ENCODE data around the gene DRAM1.
"Not testable (repeated sequence)": the region's sequence is repeated elsewhere in the genome, so short reads cannot be mapped to it uniquely, and the experiment has no call there.

DRAM1 gene

DNA sequence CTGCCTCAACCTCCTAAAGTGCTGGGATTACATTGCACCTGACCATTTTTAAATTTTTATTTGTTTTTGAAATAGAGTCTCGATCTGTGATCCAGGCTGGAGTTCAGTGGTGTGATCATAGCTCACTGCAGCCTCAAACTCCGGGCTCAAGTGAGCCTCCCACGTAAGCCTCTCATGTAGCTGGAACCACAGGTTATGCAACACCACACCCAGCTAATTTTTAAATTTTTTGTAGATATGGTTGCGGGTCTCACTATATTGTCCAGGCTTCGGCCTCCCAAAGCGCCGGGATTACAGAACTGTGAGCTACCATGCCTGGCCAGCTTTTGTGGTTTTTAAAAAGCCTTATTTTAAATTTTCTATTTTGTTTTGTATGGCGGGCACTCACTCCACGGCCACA, 2.2 kb upstream of the DRAM1 start:
- H3K36me3 Mint-ChIP-seq (ENCODE audit: low read depth): no peaks in the 10 kb centered on the region
- no peak overlapping the region for H3K4me3 Mint-ChIP-seq
- peaks cover 8% of the 10 kb centered on the region for H3K4me1 Mint-ChIP-seq (ENCODE audit: low read depth)
- no peaks in the 10 kb centered on the region for H3K27me3 Mint-ChIP-seq (ENCODE audit: low read depth)
- no peaks in the 10 kb centered on the region for H3K9me3 Mint-ChIP-seq
- no peak overlapping the region for H3K27ac Mint-ChIP-seq

DNA sequence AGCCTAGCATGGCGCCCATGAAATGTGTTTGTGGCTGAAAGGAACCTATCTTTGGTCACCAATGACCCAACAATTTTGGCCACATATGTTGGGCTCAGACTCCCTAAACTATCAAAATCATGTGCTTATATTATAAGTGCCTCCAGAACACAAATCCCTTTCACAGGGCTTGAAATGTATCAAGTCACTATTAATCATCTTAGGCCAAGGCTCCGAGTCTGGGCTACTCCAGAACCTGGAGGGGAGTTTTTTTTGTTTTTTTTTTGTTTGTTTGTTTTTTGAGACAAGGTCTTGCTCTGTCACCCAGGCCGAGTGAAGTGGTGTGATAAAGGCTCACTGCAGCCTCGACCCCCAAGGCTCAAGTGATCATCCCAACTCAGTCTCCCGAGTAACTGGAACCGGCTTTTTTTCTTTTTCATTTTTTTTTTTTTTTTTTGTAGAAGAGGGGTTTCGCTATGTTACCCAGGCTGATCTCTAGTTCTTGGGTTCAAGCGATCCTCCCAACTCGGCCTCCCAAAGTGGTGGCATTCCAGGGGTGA, 989 bp upstream of the DRAM1 start:
- Mint-ChIP-seq H3K4me3 (peak overlapping the region; percentile 80), H3K4me1 (ENCODE audit: low read depth) (peaks cover 10% of the 10 kb centered on the region), H3K36me3 (ENCODE audit: low read depth) (no peaks in the 10 kb centered on the region), H3K27me3 (ENCODE audit: low read depth) (no peaks in the 10 kb centered on the region), H3K9me3 (no peaks in the 10 kb centered on the region), H3K27ac (peak overlapping the region; percentile 55)

DNA sequence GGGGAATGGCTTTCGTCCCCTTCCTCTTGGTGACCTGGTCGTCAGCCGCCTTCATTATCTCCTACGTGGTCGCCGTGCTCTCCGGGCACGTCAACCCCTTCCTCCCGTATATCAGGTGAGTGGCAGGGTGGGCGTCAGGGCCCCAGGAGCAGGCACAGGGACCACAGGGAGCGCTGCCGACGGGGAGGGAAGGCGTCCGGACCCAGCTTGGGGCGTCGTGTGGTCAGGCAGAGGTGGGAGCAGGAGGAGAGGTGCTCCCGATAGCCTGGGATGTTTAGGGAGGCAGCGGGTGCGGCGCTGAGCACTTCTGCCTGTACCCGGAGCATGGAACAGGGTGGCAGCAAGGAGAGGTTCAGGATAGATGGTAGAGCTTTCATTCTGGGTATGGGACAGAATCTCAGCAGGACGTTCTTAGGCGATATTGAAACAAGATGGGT, 444 bp downstream of the DRAM1 start:
- Mint-ChIP-seq H3K9me3 (no peaks in the 10 kb centered on the region), H3K4me1 (ENCODE audit: low read depth) (peaks cover 14% of the 10 kb centered on the region), H3K27me3 (ENCODE audit: low read depth) (no peaks in the 10 kb centered on the region), H3K36me3 (ENCODE audit: low read depth) (no peaks in the 10 kb centered on the region), H3K4me3 (peak overlapping the region; percentile 80), H3K27ac (peak overlapping the region; percentile 94)

DNA sequence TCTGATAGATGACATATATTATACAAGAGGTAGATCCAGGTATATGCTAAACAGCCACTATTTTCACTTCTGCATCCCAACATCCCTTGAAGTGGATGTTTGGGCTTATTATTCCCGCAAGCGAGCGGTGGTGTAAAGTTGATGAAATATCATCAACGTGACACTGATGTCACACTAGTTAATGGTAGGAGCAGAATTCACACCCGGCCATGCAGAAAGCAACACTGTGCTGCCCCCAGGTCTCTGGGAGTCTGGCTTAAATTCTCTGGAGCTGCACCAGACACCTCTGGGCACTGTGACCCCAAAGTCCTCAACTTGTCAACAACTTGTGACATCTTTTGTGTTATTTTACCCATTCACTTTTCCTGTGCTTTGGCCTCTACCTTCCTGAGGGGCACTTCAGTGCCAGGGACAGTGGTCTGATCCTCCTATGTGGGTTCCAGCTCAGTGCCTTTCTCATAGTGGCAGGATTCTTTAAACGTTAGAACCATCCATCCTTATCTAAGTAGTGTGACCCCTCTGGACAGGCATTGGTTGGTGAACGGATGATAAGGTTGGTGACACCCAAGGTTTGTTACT, 952 bp downstream of the DRAM1 start:
- no peaks in the 10 kb centered on the region for H3K9me3 Mint-ChIP-seq
- peaks cover 2% of the 10 kb centered on the region for H3K36me3 Mint-ChIP-seq (ENCODE audit: low read depth)
- peak overlapping the region; percentile 94 for H3K27ac Mint-ChIP-seq
- H3K27me3 Mint-ChIP-seq (ENCODE audit: low read depth): no peaks in the 10 kb centered on the region
- peaks cover 14% of the 10 kb centered on the region for H3K4me1 Mint-ChIP-seq (ENCODE audit: low read depth)
- H3K4me3 Mint-ChIP-seq: peak overlapping the region; percentile 80

DNA sequence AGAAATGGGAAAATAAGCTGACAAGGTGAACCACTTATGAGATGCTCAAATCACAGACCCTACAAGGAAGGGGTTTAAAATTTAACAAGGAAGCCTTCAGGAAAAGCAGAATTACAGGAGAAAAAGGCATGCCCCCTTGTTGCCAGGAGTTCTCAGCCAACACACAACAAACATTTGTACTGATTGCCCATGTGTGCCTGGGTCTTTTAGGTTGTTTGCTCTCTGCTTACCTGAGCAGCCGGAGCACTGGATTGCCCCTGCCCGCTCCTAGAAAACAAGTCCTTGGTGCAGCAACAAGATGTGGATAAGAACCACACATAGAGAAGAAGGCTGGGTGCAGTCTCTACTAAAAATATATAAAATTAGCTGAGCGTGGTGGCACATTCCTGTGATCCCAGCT, 3.4 kb downstream of the DRAM1 start:
- peaks cover 2% of the 10 kb centered on the region for H3K36me3 Mint-ChIP-seq (ENCODE audit: low read depth)
- H3K4me1 Mint-ChIP-seq (ENCODE audit: low read depth): peaks cover 14% of the 10 kb centered on the region
- no peak overlapping the region for H3K4me3 Mint-ChIP-seq
- no peaks in the 10 kb centered on the region for H3K9me3 Mint-ChIP-seq
- H3K27me3 Mint-ChIP-seq (ENCODE audit: low read depth): no peaks in the 10 kb centered on the region
- no peak overlapping the region for H3K27ac Mint-ChIP-seq

DNA sequence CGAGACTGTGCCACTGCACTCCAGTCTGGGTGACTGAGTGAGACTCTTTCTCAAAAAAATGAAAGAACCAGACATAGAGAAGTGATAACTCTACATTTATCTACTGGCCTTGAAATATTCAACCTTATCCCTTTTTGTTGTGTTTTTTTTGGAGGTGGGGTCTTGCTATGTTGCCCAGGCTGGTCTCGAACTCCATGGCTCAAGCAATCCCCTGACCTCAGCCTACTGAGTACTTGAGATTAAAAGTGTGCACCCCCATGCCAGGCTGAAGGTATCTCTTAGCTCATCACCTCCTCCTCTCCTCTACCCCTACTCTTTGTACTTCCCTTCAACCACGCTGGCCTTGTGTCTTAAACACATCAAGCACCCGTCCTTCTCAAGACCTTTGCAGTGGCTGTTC, 3.8 kb downstream of the DRAM1 start:
- Mint-ChIP-seq H3K4me1 (ENCODE audit: low read depth) (peaks cover 14% of the 10 kb centered on the region), H3K27ac (no peak overlapping the region), H3K9me3 (no peaks in the 10 kb centered on the region), H3K36me3 (ENCODE audit: low read depth) (peaks cover 2% of the 10 kb centered on the region), H3K27me3 (ENCODE audit: low read depth) (no peaks in the 10 kb centered on the region), H3K4me3 (no peak overlapping the region)

DNA sequence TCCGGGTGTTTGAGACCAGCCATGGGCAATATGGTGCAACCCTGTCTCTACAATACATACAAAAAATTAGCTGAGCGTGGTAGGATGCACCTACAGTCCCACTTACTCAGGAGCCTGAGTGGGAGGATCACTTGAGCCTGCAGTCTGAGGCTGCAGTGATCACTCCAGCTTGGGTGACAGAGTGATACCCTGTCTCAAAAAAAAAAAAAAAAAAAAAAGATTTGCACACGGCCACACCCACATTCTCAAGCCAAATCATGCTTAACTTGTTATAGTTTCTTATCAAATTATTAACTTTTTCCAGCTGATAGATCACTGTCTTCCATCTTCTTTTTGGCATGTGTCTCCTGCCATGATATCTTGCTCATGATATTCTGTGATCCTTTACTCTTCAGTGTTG, 6.8 kb downstream of the DRAM1 start:
- no peak overlapping the region for H3K4me3 Mint-ChIP-seq
- H3K27ac Mint-ChIP-seq: no peak overlapping the region
- peaks cover 8% of the 10 kb centered on the region for H3K4me1 Mint-ChIP-seq (ENCODE audit: low read depth)
- peaks cover 2% of the 10 kb centered on the region for H3K36me3 Mint-ChIP-seq (ENCODE audit: low read depth)
- H3K9me3 Mint-ChIP-seq: no peaks in the 10 kb centered on the region
- H3K27me3 Mint-ChIP-seq (ENCODE audit: low read depth): no peaks in the 10 kb centered on the region

DNA sequence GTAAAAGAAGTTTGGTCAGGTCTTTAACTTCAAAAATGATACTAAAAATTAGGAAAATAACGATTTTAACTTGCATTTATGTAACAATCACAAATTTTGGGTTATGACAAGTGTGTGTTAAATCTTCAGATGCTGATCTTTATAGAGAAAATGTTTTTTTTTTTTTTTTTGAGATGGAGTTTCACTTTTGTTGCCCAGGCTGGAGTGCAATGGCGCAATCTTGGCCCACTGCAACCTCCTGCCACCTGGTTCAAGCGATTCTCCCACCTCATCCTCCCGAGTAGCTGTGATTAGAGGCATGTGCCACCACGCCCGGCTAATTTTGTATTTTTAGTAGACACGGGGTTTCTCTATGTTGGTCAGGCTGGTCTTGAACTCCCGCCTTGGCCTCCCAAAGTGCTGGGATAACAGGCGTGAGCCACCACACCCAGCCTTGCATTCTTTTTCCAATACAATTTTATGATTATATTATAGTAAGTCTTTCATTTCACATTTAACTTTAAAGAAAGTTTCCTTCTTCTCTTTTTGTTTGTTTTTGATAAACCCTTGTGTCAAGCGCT, 7.5 kb downstream of the DRAM1 start:
- not testable (repeated sequence) for H3K27me3 Mint-ChIP-seq (ENCODE audit: low read depth); H3K4me3 Mint-ChIP-seq; H3K4me1 Mint-ChIP-seq (ENCODE audit: low read depth); H3K9me3 Mint-ChIP-seq; H3K27ac Mint-ChIP-seq; H3K36me3 Mint-ChIP-seq (ENCODE audit: low read depth)

DNA sequence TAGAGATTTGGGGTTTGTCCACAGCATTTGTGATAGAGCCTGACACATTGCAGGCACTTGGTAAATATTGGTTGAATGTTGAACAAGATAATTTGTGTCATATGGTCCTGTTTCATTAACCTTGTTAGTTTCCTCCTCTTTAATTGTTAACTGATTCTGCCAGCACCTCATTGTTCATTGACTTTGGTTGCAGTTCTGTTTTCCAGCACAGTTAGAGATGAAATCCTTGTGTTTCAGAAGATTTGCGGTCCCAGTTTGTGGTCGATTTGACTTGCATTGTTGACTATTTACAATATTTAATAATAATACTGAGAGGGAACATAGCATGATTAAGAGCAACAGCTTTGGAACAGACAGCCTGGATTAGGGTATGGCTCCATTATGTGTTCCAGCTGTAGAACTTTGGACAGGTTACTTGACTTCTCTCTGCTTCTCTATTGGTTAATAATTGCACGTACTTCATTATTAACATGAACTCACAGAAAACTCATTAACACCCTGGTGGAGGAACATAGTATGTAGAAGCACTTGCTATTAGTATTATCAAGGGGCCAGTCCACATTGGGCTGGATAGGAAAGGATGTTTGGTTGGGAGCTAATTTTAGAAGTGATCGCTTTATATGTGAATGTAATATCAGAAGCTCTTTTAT, 8.7 kb downstream of the DRAM1 start:
- Mint-ChIP-seq H3K27ac (no peak overlapping the region), H3K4me3 (no peak overlapping the region), H3K4me1 (ENCODE audit: low read depth) (peaks cover 10% of the 10 kb centered on the region), H3K36me3 (ENCODE audit: low read depth) (peaks cover 2% of the 10 kb centered on the region), H3K27me3 (ENCODE audit: low read depth) (no peaks in the 10 kb centered on the region), H3K9me3 (no peaks in the 10 kb centered on the region)

DNA sequence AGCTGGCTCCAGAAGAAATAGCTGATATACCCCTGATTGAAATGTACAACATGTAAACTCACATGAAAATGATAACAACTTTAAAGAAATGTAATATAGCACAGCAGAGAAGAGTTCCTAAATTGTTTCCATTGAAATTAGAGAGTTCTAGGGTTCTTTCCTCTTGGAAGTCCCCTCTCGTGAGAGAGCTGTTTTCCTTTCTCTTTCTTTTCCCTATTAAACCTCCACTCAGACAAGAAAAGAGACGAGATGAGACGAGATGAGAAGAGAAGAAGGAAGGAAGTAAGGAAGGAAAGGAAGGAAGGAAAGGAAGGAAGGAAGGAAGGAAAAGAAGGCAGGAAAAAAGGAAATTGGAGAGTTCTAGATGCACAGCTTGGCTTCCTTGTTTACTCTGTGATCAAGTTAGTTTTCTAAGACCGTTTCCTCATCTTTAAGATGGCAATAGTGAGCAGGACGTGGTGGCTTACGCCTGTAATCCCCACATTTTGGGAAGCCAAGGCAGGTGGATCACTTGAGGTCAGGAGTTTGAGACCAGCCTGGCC, 11.9 kb downstream of the DRAM1 start:
- Mint-ChIP-seq H3K4me3 (no peak overlapping the region), H3K4me1 (ENCODE audit: low read depth) (peaks cover 4% of the 10 kb centered on the region), H3K27me3 (ENCODE audit: low read depth) (no peaks in the 10 kb centered on the region), H3K9me3 (no peaks in the 10 kb centered on the region), H3K36me3 (ENCODE audit: low read depth) (no peaks in the 10 kb centered on the region), H3K27ac (no peak overlapping the region)

DNA sequence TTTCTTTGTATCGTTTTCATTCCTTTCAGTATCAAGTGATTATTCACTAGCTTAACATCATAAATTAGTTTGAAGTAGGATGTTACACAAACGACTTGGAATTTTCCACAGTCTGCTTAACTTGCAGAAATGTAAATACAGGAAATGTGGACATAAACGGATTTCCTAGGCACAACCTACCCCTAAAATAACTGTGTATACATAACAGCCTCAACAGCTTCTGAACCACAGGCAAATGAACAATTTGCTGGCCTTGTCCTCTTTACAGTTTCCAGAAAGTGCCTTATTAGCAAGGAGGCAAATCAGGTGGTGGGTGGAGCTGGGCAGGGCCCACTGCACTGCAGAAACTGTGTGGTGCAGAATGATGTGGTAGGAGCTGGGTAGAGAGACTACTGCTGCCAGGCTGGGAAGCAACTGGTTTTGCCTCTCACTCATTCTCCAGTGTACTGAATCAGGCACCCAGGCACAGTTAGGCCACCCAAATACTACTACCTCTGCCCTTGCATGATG, 14.1 kb downstream of the DRAM1 start:
- Mint-ChIP-seq H3K4me1 (ENCODE audit: low read depth) (peaks cover 4% of the 10 kb centered on the region), H3K4me3 (no peak overlapping the region), H3K36me3 (ENCODE audit: low read depth) (no peaks in the 10 kb centered on the region), H3K27ac (no peak overlapping the region), H3K27me3 (ENCODE audit: low read depth) (no peaks in the 10 kb centered on the region), H3K9me3 (no peaks in the 10 kb centered on the region)

DNA sequence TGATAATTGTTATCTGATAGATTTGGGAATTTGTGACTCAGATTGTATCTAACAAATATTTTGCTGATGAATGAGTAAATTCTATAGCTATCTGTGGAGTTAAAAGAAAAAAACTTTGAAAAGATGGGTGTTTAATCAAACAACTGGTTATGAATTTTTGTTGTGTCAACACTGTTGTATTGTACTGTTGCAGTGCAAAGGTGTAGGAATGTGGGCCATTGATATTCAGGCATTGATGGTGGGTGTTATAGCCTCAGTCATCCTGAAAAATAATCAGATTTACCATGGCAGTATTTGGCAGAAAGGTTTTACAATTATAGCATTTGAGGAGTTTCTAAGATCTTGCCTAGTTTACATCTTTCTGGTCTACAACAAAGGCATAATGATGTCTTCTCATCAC, 15.4 kb downstream of the DRAM1 start:
- Mint-ChIP-seq H3K27me3 (ENCODE audit: low read depth) (no peaks in the 10 kb centered on the region), H3K36me3 (ENCODE audit: low read depth) (no peaks in the 10 kb centered on the region), H3K27ac (no peak overlapping the region), H3K4me3 (no peak overlapping the region), H3K9me3 (no peaks in the 10 kb centered on the region), H3K4me1 (ENCODE audit: low read depth) (peaks cover 4% of the 10 kb centered on the region)

DNA sequence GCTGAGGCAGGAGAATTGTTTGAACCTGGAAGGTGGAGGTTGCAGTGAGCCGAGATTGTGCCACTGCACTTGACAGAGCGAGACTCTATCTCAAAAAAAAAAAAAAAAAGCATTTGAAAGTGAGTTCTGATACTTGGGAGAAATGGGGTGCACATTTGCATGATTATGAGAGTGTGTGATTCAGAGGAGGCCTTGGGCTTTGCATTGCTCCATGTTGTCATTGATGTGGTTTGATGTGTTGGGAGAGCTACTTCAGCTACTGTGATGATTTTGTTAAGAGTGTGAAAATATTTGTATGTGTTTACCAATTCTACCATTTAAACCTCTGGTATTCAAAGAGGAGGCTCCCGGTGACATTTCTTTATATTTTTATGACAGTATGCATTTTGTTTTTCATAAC, 24.4 kb downstream of the DRAM1 start:
- Mint-ChIP-seq H3K4me1 (ENCODE audit: low read depth) (peaks cover 2% of the 10 kb centered on the region), H3K27ac (no peak overlapping the region), H3K36me3 (ENCODE audit: low read depth) (peaks cover 2% of the 10 kb centered on the region), H3K27me3 (ENCODE audit: low read depth) (no peaks in the 10 kb centered on the region), H3K9me3 (no peaks in the 10 kb centered on the region), H3K4me3 (no peak overlapping the region)

DNA sequence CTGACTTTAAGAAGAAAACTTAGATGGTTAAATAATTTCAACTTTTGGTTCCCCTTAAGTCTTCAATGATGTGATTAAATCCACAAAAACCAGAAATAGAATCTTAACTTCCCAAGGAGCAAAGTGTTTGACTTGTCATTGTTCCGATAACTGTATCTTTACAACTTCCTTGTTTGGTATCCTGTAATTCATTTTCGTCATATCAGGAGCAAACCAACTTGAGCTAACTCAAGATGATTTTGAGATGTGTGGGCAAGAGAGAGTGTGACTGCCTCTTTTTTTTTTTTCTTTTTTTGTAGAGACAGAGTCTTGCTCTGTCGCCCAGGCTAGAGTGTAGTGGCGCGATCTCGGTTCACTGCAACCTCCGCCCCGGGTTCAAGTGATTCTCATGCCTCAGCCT, 25.3 kb downstream of the DRAM1 start:
- peaks cover 2% of the 10 kb centered on the region for H3K4me1 Mint-ChIP-seq (ENCODE audit: low read depth)
- H3K9me3 Mint-ChIP-seq: no peaks in the 10 kb centered on the region
- no peak overlapping the region for H3K4me3 Mint-ChIP-seq
- no peaks in the 10 kb centered on the region for H3K27me3 Mint-ChIP-seq (ENCODE audit: low read depth)
- H3K36me3 Mint-ChIP-seq (ENCODE audit: low read depth): peaks cover 2% of the 10 kb centered on the region
- no peak overlapping the region for H3K27ac Mint-ChIP-seq

DNA sequence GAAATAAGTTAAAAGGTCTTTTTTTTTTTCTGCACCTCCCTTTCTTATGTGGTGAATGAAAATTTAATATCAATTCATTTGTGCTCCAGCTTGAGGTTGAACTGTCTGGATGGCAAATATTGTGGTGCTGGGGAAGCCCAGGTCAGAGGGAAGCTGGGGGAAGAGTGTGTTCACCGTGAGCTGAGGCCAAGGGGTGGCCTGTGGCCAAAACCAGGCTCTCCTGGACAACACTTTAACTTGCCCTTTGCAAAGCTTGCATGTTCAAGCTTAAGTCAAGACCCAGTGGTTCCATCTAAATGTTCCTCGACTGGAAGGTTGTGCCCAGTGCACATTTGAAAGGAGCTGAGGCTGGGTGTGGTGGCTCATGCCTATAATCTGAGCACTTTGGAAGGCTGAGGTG, 28.8 kb downstream of the DRAM1 start:
- Mint-ChIP-seq H3K27me3 (ENCODE audit: low read depth) (no peaks in the 10 kb centered on the region), H3K4me1 (ENCODE audit: low read depth) (peaks cover 2% of the 10 kb centered on the region), H3K9me3 (no peaks in the 10 kb centered on the region), H3K27ac (no peak overlapping the region), H3K4me3 (no peak overlapping the region), H3K36me3 (ENCODE audit: low read depth) (peaks cover 2% of the 10 kb centered on the region)

Data from T-helper 1 cell treated with Interleukin-12 subunit alpha and Interleukin-12 subunit beta and Interleukin-4 antibody, amounts not matched to agents 30 μg/mL and 1 μg/mL, for 36 hours (primary cell).